ENCODE results near the gene UNC13A.

DNA sequence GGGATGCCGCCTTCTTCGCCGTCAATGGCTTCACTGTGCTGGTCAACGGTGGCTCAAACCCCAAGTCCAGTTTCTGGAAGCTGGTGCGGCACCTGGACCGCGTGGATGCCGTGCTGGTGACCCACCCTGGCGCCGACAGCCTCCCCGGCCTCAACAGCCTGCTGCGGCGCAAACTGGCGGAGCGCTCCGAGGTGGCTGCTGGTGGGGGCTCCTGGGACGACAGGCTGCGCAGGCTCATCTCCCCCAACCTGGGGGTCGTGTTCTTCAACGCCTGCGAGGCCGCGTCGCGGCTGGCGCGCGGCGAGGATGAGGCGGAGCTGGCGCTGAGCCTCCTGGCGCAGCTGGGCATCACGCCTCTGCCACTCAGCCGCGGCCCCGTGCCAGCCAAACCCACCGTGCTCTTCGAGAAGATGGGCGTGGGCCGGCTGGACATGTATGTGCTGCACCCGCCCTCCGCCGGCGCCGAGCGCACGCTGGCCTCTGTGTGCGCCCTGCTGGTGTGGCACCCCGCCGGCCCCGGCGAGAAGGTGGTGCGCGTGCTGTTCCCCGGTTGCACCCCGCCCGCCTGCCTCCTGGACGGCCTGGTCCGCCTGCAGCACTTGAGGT is 38.1 kb upstream of the UNC13A start:
- TF ChIP-seq, protein P1, sequence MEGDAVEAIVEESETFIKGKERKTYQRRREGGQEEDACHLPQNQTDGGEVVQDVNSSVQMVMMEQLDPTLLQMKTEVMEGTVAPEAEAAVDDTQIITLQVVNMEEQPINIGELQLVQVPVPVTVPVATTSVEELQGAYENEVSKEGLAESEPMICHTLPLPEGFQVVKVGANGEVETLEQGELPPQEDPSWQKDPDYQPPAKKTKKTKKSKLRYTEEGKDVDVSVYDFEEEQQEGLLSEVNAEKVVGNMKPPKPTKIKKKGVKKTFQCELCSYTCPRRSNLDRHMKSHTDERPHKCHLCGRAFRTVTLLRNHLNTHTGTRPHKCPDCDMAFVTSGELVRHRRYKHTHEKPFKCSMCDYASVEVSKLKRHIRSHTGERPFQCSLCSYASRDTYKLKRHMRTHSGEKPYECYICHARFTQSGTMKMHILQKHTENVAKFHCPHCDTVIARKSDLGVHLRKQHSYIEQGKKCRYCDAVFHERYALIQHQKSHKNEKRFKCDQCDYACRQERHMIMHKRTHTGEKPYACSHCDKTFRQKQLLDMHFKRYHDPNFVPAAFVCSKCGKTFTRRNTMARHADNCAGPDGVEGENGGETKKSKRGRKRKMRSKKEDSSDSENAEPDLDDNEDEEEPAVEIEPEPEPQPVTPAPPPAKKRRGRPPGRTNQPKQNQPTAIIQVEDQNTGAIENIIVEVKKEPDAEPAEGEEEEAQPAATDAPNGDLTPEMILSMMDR (IDR thresholded peaks at IDR 0.05; ENCODE audit: insufficient read depth, low read length): no peak
- TF ChIP-seq POLR2AphosphoS5 (IDR thresholded peaks at IDR 0.05; ENCODE audit: low read depth) (no peak), SPI1 (IDR thresholded peaks at IDR 0.05; ENCODE audit: borderline replicate concordance, low read depth) (no peak), GABPA (IDR thresholded peaks at IDR 0.05; ENCODE audit: low read depth) (no peak)
- TF ChIP-seq, protein P2, sequence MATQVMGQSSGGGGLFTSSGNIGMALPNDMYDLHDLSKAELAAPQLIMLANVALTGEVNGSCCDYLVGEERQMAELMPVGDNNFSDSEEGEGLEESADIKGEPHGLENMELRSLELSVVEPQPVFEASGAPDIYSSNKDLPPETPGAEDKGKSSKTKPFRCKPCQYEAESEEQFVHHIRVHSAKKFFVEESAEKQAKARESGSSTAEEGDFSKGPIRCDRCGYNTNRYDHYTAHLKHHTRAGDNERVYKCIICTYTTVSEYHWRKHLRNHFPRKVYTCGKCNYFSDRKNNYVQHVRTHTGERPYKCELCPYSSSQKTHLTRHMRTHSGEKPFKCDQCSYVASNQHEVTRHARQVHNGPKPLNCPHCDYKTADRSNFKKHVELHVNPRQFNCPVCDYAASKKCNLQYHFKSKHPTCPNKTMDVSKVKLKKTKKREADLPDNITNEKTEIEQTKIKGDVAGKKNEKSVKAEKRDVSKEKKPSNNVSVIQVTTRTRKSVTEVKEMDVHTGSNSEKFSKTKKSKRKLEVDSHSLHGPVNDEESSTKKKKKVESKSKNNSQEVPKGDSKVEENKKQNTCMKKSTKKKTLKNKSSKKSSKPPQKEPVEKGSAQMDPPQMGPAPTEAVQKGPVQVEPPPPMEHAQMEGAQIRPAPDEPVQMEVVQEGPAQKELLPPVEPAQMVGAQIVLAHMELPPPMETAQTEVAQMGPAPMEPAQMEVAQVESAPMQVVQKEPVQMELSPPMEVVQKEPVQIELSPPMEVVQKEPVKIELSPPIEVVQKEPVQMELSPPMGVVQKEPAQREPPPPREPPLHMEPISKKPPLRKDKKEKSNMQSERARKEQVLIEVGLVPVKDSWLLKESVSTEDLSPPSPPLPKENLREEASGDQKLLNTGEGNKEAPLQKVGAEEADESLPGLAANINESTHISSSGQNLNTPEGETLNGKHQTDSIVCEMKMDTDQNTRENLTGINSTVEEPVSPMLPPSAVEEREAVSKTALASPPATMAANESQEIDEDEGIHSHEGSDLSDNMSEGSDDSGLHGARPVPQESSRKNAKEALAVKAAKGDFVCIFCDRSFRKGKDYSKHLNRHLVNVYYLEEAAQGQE (IDR thresholded peaks at IDR 0.05; ENCODE audit: insufficient replicate concordance, low read depth): no peak

Data from HL-60 (cell line).